MM.1S (cell line): ENCODE data around the gene ASF1A.

ENCODE experiments used
- CTCF ChIP-seq: fragments of 300-600 bp; sonication (generic); IDR thresholded peaks from 2 replicates; pipeline ENCODE4 v1.5.1; 2016; ENCODE audit warnings: antibody characterized with exemption, low read length, mixed read lengths
- EZH2 ChIP-seq: fragments of 300-600 bp; sonication (generic); optimal IDR thresholded peaks from 2 replicates; pipeline ENCODE3; 2017; ENCODE audit warnings: low read depth, mild to moderate bottlenecking, antibody characterized with exemption, low read length, mixed read lengths

GRCh38 chr6:118931436-118931835, 37.5 kb downstream of the ASF1A start:
- no peak for TF ChIP-seq EZH2
- no peak for TF ChIP-seq CTCF
